Activated naive CD4-positive, alpha-beta T cell treated with anti-CD3 and anti-CD28 coated beads, Interleukin-2, amount 50 U/mL, for 72 hours (primary cell): ENCODE data around the gene SPRN. TPM values are rescaled to one million over a fixed set of nuclear protein-coding genes. Genes with fewer than 3 reads are reported as not detected.
"Not testable (repeated sequence)": the region's sequence is repeated elsewhere in the genome, so short reads cannot be mapped to it uniquely, and the experiment has no call there.

Source experiments
- ATAC-seq, 2 donors: fragments of 150-1000 bp; cut with Tn5 transposase; 2 replicates each; pipeline ENCODE4 v1.10.0; 2021; ENCODE audit warnings: mild to moderate bottlenecking in 2 of 2, moderate library complexity in 2 of 2
- DNase-seq, 2 donors: peaks; one replicate each; pipeline ENCODE4 v3.0.0; 2021 to 2022; ENCODE audit warnings: low spot score in 2 of 2
- H3K27ac Mint-ChIP-seq, 2 donors: one replicate each; pipeline ENCODE4 v1.8.0; 2022; ENCODE audit warnings: mild to moderate bottlenecking in 2 of 2, mixed read lengths in 2 of 2
- H3K36me3 Mint-ChIP-seq, 2 donors: one replicate each; pipeline ENCODE4 v1.8.0; 2022; ENCODE audit warnings: mixed read lengths in 2 of 2
- H3K9me3 Mint-ChIP-seq, 2 donors: one replicate each; pipeline ENCODE4 v1.8.0; 2022; ENCODE audit warnings: mixed read lengths in 2 of 2
- total RNA-seq, 2 donors: library from RNA; stranded (reverse); gene quantifications; one replicate each; pipeline ENCODE4 v1.2.3, GENCODE V29; 2022

The SPRN gene
- total RNA-seq, 2 donors from 2014 or later, result not detected

DNA sequence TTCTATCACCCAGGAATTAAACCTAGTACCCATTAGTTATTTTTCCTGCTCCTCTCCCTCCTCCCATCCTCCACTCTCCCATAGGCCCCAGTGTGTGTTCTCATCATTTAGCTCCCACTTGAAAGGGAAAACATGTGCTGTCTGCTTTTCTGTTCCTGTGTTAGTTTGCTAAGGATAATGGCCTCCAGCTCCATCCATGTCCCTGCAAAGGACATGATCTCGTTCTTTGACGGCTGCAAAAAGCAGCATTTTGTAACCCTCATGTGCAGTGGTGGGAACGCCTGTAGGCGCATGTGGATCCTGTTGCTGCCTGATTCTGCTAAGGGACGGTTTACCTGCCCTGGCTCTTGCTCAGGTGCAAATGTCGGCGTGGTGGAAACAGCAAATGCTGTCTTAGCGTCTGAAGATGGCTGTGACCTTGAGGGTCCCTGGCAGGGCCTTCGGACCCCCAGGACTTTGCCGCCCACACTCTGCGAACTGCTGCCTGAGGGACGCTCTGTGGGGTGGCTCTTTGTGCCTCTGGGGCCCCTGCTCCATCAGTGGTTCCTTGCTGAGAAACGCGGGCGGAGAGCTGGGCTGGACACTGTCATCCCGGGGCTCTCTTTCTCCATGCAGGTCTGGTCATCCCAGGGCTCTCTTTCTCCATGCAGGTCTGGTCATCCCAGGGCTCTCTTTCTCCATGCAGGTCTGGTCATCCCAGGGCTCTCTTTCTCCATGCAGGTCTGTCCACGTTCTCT lies 36.0 kb downstream of the SPRN start:
- no peaks in the 10 kb centered on the region for H3K9me3 Mint-ChIP-seq
- peak overlapping the region; percentile 82 to 91 for H3K27ac Mint-ChIP-seq
- ATAC-seq (no peak), DNase-seq (no peak)
- no peaks in the 10 kb centered on the region for H3K36me3 Mint-ChIP-seq

DNA sequence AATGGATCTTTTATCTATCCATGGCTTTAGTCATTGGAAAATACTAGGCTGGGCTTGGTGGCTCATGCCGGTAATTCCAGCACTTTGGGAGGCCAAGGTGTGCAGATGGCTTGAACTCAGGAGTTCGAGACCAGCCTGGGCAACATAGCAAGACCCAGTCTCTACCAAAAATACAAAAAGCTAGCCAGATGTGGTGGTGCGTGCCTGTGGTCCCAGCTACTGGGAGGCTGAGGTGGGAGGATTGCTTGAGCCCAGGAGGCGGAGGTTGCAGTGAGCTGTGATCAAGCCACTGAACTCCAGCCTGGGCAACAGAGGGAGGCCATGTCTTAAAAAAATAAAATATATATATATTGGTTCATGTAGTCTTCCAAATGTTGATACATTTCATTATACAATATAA lies 37.5 kb downstream of the SPRN start:
- ATAC-seq, H3K36me3 Mint-ChIP-seq, H3K9me3 Mint-ChIP-seq, DNase-seq, H3K27ac Mint-ChIP-seq: not testable (repeated sequence)

DNA sequence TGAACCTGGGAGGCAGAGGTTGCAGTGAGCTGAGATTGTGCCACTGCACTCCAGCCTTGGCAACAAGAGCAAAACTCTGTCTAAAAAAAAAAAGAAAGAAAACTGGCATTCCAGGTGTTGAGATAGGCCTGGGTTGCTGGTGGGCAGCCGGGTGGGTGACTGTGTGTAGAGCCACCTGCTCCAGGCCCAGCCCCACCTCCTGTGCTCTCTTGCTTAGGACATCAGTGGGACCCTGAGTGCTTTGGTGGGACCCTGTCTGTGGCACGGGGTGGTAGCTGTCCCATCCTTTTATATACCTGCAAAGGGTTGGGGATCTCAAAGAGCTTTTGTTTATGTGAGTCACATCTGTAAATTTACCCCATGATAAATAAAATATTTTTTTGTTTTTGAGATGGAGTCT lies 39.2 kb downstream of the SPRN start:
- no peak overlapping the region for H3K27ac Mint-ChIP-seq
- no peaks in the 10 kb centered on the region for H3K9me3 Mint-ChIP-seq
- H3K36me3 Mint-ChIP-seq, result no peaks in the 10 kb centered on the region
- DNase-seq (no peak), ATAC-seq (no peak)

DNA sequence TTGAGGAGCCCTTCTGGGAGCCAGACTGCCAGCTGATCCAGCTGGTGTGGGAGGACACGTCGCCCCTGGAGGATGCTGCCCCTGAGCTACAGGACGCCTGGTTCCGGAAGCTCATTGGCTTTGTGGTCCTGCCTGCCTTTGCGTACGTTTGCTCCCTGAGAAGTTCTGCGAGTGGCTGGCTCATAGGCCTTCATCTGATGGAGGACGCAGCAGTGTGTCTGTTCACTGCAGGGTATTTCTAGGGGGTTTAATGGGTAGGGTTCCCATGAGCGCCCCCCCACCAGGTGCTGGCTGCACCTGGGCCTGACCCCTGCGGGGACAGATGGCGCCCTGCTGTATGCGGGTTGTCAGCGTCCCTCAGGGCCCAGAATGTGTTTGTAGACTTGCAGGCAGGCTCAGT lies 40.4 kb downstream of the SPRN start:
- no peaks in the 10 kb centered on the region for H3K36me3 Mint-ChIP-seq
- no peak overlapping the region for H3K27ac Mint-ChIP-seq
- no peak for ATAC-seq
- no peaks in the 10 kb centered on the region for H3K9me3 Mint-ChIP-seq
- DNase-seq, result no peak

DNA sequence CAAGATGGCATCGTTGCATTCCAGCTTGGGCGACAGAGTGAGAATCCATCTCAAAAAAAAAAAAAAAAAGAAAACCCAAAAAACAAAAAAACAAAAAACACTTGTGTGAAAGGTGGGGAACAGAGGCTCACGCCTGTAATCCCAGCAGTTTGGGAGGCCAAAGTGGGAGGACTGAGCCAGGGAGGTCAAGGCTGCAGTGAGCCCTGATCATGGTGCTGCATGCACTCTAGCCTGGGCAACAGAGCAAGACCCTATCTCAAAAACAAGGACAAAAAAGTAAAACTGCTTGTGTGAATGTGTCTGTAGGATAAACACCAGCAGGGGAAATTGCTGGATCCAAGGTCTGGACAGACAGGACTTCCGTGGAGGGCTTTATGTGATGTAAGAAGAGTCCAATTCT lies 40.9 kb downstream of the SPRN start:
- ATAC-seq (no peak), DNase-seq (no peak)
- Mint-ChIP-seq H3K27ac (no peak overlapping the region), H3K9me3 (no peaks in the 10 kb centered on the region), H3K36me3 (no peaks in the 10 kb centered on the region)

DNA sequence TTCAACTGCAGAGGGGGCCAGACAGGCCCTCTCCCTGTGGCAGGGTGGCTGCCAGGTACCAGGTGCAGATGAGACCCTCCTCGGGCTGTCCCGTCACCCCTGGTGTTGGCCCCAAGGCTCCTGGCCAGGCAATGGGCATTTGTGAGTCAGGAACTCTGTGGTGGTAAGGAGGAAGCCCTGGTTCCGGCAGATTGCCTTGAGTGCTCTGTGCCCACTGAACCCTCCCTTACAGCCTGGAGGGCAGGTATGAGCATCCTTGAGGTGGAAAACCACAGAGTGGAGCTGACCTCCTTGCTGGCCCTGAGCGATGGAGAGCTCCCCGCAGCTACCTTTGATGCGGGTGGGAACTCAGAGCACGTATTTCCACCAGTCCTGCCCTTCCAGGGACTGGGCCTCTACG lies 43.4 kb downstream of the SPRN start:
- H3K36me3 Mint-ChIP-seq, result no peaks in the 10 kb centered on the region
- DNase-seq (no peak), ATAC-seq (no peak)
- H3K9me3 Mint-ChIP-seq, result no peaks in the 10 kb centered on the region
- no peak overlapping the region for H3K27ac Mint-ChIP-seq

DNA sequence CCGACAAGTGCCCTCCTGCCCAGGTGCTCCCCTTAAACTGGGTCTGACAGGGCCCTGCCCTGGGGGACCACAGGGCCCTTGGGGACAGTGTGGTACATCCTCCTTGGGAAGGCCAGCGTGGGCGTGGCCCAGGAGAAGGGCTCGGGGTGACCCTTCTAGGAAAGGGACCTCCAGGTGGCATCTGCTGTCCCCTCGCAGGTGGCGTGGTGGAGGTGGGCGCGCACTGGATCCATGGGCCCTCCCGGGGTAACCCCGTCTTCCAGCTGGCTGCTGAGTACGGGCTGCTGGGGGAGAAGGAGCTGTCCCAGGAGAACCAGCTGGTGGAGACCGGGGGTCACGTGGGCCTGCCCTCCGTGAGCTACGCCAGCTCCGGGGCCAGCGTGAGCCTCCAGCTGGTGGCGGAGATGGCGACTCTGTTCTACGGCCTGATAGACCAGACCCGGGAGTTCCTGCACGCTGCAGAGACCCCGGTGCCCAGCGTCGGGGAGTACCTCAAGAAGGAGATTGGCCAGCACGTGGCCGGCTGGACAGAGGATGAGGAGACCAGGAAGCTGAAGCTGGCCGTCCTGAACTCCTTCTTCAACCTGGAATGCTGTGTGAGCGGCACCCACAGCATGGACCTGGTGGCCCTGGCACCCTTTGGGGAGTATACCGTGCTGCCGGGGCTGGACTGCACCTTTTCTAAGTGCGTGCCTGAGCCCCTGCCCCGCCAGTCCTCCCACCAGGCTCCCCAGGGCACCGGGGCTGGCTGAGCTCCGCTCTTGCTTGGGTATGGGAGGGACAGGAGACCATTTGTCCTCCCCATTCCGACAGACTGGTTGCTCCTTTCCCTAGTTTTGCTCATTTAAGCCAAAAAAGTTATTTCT lies 44.4 kb downstream of the SPRN start:
- ATAC-seq (no peak), DNase-seq (no peak)
- H3K36me3 Mint-ChIP-seq, result no peaks in the 10 kb centered on the region
- peak overlapping the region in 1 of 2 donors; percentile 36 for H3K27ac Mint-ChIP-seq
- H3K9me3 Mint-ChIP-seq, result no peaks in the 10 kb centered on the region

DNA sequence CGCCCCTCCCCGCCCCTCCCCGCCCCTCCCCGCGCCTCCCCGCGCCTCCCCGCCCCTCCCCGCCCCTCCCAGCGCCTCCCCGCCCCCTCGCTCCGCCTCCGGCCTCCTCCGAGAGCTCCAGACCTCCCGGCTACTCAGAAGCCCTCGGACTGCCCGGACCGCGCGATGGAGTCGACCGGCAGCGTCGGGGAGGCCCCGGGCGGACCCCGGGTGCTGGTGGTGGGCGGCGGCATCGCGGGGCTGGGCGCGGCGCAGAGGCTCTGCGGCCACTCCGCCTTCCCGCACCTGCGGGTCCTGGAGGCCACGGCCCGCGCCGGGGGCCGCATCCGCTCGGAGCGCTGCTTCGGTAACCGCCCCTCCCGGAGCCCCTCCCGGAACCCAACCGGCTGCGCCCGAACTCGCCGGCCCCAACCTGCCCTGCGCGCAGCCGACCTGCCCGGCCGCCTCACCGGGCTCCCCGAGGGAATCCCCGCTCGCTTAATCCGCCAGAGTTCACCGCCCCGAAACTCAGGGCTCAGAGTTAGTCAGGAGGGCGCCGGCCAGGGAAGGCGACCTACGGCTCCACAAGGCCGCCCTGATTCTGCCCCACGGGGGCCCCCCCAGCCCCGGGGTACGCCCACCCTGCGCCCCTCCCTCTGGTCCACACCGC lies 45.1 kb downstream of the SPRN start, which contains the start of gene PAOX:
TSS of gene PAOX (plus strand) at position 111 of the 649 bp plus-strand sequence. CDS start at position 166, 55 bp downstream.
- H3K9me3 Mint-ChIP-seq, result no peaks in the 10 kb centered on the region
- DNase-seq, result peak; percentile 54 to 84
- no peak within 1 kb of the TSS for H3K27ac Mint-ChIP-seq
- peak; percentile 61 to 86 for ATAC-seq
- H3K36me3 Mint-ChIP-seq, result no peaks in the 10 kb centered on the region

DNA sequence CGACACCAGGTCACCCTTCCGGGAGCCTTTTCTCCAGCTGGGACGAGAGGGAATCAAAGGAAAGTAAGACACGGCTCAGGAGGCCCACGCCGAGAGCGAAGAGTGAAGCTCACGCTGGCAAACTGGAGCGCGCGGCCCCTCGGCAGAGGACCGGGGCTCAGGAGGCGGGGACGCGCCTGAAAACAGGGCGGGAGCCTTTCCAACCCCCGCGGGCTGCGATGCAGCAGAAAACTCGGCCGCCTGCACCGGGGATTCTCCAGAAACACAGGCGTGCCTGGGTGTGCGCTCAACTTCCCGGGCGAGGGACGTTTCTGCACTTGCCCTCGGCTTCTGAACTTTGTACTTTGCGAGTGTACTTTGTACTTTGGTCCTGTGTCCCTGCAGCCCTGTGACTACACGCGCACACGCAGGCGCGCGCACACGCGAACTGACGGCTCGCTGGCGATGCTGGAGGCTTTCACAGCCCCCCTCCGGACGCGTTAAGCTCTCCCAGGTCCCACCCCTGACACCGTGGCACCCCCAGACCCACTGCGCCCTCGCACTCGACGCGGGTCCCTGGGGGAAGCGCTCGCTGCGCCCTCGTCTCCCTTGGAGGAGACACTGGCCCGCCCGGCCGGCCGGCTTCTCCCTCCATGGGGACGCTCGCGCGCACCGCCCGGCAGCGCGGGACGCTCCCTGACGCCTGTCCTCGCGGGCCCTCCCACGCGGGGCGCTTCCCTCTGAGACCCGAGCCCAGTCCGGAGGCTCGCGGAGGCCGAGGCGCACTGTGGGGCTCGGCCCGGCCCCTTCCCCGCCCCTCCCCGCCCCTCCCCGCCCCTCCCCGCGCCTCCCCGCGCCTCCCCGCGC lies 46.0 kb downstream of the SPRN start:
- H3K9me3 Mint-ChIP-seq, result no peaks in the 10 kb centered on the region
- DNase-seq, result peak; percentile 63 to 76
- no peak overlapping the region for H3K27ac Mint-ChIP-seq
- no peaks in the 10 kb centered on the region for H3K36me3 Mint-ChIP-seq
- peak; percentile 59 to 75 for ATAC-seq

DNA sequence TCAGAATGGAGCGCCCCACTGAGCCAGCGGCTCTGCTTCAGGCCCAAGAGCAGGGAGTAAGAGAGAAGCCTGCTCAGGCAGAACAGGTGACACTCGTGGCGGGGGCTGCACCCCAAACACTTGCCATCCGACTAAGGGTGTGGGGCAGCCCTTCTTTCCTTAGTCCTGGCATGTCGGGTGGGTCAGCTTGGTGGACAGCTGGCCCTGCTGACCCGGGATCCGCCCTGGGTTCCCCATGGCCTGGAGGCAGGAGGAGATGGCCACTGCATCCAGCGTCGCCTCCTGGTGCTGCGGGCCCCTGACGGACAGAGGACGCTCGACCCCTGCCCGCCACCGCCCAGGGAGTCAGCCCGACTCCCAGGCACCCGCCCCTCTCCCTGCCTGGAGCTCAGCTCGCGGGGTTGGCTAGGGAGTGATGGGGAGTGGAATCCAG lies 46.6 kb downstream of the SPRN start:
- Mint-ChIP-seq H3K9me3 (no peaks in the 10 kb centered on the region), H3K36me3 (no peaks in the 10 kb centered on the region), H3K27ac (no peak overlapping the region)
- ATAC-seq, result no peak
- DNase-seq, result no peak

DNA sequence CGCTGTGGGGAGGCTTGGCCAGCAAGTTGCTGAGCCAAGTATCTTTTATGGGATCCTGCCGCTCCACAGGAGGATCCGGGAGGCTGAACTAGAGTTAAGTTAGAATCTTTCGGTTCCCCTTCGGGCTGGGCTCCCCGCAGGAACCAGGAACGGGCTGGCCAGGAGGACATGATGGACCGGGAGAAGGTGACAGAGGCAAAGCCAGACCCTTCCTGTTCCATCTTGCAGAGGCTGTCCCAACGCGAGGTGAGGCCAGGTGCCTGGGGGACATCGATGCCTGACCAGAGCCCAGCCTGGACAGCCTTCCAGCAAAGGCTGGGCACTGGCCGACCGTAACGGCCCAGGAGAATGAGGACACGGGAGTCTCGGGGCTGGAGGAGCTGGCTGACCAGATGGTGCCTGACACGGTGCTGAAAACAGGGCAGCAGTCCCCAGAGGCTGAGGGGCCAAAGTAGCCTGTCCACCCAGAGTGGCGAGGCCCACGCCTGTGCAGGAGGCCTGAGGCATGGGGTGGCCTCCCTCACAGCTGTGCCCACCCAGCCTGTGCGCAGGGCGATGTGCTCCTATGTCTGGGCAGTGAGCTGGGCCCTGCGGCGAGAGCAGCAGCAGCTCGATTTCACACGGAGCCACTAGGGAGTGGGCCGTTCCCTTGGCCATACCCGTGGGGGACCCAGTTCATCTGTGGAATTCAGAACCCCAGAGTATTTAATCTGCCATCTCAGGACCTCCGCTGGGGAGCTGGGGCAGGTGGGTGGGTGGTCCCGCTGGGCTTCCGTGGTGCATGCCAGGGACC lies 47.2 kb downstream of the SPRN start:
- Mint-ChIP-seq H3K36me3 (no peaks in the 10 kb centered on the region), H3K9me3 (no peaks in the 10 kb centered on the region), H3K27ac (no peak overlapping the region)
- DNase-seq, result no peak
- ATAC-seq, result no peak

DNA sequence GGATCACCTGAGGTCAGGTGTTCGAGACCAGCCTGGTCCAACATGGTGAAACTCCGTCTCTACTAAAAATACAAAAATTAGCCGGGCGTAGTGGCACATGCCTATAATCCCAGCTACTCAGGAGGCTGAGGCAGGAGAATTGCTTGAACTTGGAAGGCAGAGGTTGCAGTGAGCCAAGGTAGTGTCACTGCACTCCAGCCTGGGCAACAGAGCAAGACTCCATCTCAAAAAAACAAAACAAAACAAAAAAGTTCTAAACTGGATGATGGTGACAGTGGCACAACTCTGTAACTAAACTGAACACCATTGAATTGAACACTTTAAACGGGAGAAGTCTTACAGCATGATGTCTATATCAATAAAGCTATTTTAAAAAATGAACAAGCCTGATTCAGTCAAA lies 48.2 kb downstream of the SPRN start:
- not testable (repeated sequence) for DNase-seq, H3K9me3 Mint-ChIP-seq, ATAC-seq, H3K27ac Mint-ChIP-seq, H3K36me3 Mint-ChIP-seq

DNA sequence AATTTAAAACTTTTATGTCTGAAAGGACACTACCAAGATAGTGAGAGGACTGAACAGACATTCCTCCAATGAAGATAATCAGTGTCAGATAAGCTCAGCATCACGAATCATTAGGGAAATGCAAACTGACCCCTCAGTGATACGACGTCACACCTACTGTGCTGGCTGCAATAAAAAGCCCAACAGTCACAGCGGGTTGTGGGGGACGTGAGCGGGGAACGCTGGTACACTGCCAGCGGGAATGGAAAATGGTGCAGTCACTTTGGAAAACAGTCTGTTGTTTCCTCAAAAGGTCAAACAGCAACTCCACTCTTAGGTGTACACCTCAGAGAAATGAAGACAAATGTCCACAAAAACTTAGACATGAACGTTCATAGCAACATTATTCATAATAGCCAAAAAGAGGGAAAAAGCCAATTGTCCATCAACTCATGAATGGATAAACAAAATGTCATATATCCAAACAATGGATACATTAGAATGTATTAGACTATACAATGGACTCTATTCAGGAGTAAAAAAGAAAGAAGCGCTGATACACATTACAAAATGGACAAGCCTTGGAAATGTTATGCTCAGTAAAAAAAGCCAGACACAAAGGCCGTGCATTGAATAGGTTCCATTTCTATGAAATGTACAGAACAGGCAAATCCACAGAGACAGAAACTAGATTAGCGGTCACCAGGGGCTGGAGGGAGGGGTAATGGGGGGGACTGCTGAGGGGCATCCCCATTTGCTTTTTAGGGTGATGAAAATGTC lies 48.9 kb downstream of the SPRN start:
- Mint-ChIP-seq H3K9me3 (no peaks in the 10 kb centered on the region), H3K36me3 (no peaks in the 10 kb centered on the region), H3K27ac (no peak overlapping the region)
- no peak for ATAC-seq
- DNase-seq, result no peak

DNA sequence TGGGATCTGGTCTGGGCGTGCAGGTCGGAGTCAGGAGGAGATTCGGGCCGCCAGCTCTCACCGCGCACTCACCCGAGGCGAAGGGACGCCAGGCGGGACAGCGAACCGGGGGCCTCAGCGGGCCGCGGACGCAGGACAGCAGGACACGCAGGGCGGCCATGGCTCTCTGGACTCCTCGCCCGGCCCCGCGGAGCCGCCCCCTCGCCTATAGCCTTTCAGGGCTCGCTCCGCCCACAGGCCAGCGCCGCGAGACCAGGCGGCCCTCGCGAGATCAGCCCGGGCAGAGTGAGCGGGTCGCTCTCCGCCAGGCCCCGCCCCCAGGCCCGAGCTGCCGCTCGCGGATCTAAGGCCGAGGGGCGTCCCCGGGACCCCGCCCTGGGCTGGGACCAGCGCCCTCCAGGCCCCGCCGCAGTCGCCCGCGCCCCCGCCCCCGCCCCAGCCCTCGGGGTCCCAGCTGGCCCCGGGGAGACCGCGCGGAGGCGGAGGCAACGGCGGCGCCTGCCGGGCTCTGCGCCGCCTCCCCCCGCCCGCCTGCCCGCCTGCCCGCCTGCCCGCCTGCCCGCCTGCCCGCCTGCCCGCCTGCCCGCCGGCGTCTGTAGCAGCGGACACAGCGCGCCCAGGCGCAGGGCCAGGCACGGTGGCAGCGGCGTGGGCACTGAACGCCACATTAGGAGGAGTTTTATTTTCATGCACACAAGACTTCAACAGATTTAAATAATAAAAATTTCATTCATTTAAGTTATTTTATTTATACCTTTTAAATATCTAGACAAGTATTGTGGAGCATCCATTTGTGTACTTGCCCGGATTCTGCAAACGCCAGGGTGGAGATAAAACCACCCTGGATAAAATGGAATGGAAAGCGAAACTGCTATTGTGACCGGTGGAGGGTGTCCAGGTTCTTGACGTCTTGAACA lies 51.0 kb downstream of the SPRN start, which contains the start of gene ECHS1:
TSS of gene ECHS1 (minus strand) at position 181 of the 917 bp plus-strand sequence. CDS start at position 160, 21 bp downstream.
- ATAC-seq (peak; percentile 99), DNase-seq (peak; percentile 96 to 99)
- Mint-ChIP-seq H3K36me3 (no peaks in the 10 kb centered on the region), H3K27ac (peak within 1 kb of the TSS; percentile 74 to 89), H3K9me3 (no peaks in the 10 kb centered on the region)
